ENCODE results near the gene RUNX1. TPM values are rescaled to one million over a fixed set of nuclear protein-coding genes. Genes with fewer than 3 reads are reported as not detected.

Gene RUNX1
- total and polyA plus RNA-seq, 4 experiments from 2014 or later, result 6.0 to 96.3 (median 56.4) TPM

GRCh38 chr21:34974162-34974981 lies 74.7 kb downstream of the RUNX1 start:
- H3K9me3 ChIP-seq (ENCODE audit: control insufficient read depth in 1 of 2, low read length in 2 of 2), result no peaks in the 10 kb centered on the region
- DNase-seq, result peak; percentile 74 to 81 (median 79)
- Mint-ChIP-seq H3K4me1 (peaks cover 72 to 94% (median 82%) of the 10 kb centered on the region in 4 donors), H3K4me3 (peak overlapping the region; percentile 38 to 92 (median 83)), H3K9me3 (no peaks in the 10 kb centered on the region), H3K27me3 (no peaks in the 10 kb centered on the region), H3K36me3 (peaks cover 15 to 18% of the 10 kb centered on the region in 2 donors), H3K27ac (peak overlapping the region; percentile 84 to 98 (median 93))
- peak overlapping the region in 1 of 2 donors; percentile 21 for H3K4me3 ChIP-seq (ENCODE audit: low read length in 2 of 2)
- CTCF ChIA-PET (ENCODE audit: partially characterized antibody), result interaction anchor here (0.5 to 3.3 kb wide), 14 partner anchors 9 to 229 kb away, joined by 3 to 16 read pairs (median 4); no protein-coding TSS in a partner anchor
- H3K27me3 ChIP-seq (ENCODE audit: insufficient read depth, low read length), result no peaks in the 10 kb centered on the region
- POLR2A ChIA-PET (ENCODE audit: partially characterized antibody), result interaction anchor here (0.6 to 6.2 kb wide), 16 partner anchors 10 to 253 kb away, joined by 3 to 46 read pairs (median 5); no protein-coding TSS in a partner anchor
- H3K36me3 ChIP-seq (ENCODE audit: insufficient read depth, low read length), result no peaks in the 10 kb centered on the region
- H3K27ac ChIP-seq (ENCODE audit: low read depth, low read length), result peak overlapping the region; percentile 37
- intact Hi-C loops (cut with micrococcal nuclease), result loop anchor here (1.0 to 2.0 kb wide), 6 partner anchors 9 to 86 kb away; partner anchors contain the start of gene RUNX1
- H3K4me1 ChIP-seq (ENCODE audit: insufficient read depth, low read length), result peaks cover 82% of the 10 kb centered on the region

- Histone ChIP-seq H3K9me3 (ENCODE audit: control insufficient read depth in 1 of 2, low read length in 2 of 2) (no peaks in the 10 kb centered on the region), H3K4me3 (ENCODE audit: low read length in 2 of 2) (peak overlapping the region in 1 of 2 donors; percentile 21), H3K27me3 (ENCODE audit: insufficient read depth, low read length) (no peaks in the 10 kb centered on the region), H3K36me3 (ENCODE audit: insufficient read depth, low read length) (no peaks in the 10 kb centered on the region), H3K27ac (ENCODE audit: low read depth, low read length) (peak overlapping the region; percentile 37), H3K4me1 (ENCODE audit: insufficient read depth, low read length) (peaks cover 84% of the 10 kb centered on the region)
- CTCF ChIA-PET (ENCODE audit: partially characterized antibody), result interaction anchor here (0.5 to 3.3 kb wide), 13 partner anchors 10 to 228 kb away, joined by 3 to 16 read pairs (median 5); no protein-coding TSS in a partner anchor
- peak overlapping the region; percentile 38 to 92 (median 83) for H3K4me3 Mint-ChIP-seq
- POLR2A ChIA-PET (ENCODE audit: partially characterized antibody), result interaction anchor here (0.6 to 6.2 kb wide), 13 partner anchors 10 to 253 kb away, joined by 3 to 46 read pairs (median 9); no protein-coding TSS in a partner anchor
- peaks cover 14 to 17% of the 10 kb centered on the region in 2 donors for H3K36me3 Mint-ChIP-seq
- peaks cover 74 to 94% (median 83%) of the 10 kb centered on the region in 4 donors for H3K4me1 Mint-ChIP-seq
- H3K27me3 Mint-ChIP-seq, result no peaks in the 10 kb centered on the region
- H3K27ac Mint-ChIP-seq, result peak overlapping the region; percentile 84 to 98 (median 93)
- intact Hi-C loops (cut with micrococcal nuclease), result loop anchor here (1.0 to 2.0 kb wide), 6 partner anchors 10 to 85 kb away; partner anchors contain the start of gene RUNX1
- H3K9me3 Mint-ChIP-seq, result no peaks in the 10 kb centered on the region
- no peak for DNase-seq
These were observed 75.4 kb downstream of the RUNX1 start for GRCh38 chr21:34973685-34974084.

- H3K27me3 Mint-ChIP-seq, result no peaks in the 10 kb centered on the region
- POLR2A ChIA-PET (ENCODE audit: partially characterized antibody), result interaction anchor here (1.2 to 6.2 kb wide), 4 partner anchors 12 to 80 kb away, joined by 4 to 46 read pairs (median 7); no protein-coding TSS in a partner anchor
- no peak overlapping the region for H3K4me3 ChIP-seq (ENCODE audit: low read length in 2 of 2)
- no peak for DNase-seq
- CTCF ChIA-PET (ENCODE audit: partially characterized antibody), result no interaction called here
- peak overlapping the region in 5 of 7 donors; percentile 40 to 84 (median 71) for H3K27ac Mint-ChIP-seq
- no peaks in the 10 kb centered on the region for H3K9me3 Mint-ChIP-seq
- H3K9me3 ChIP-seq (ENCODE audit: control insufficient read depth in 1 of 2, low read length in 2 of 2), result no peaks in the 10 kb centered on the region
- H3K27ac ChIP-seq (ENCODE audit: low read depth, low read length), result no peak overlapping the region
- H3K4me3 Mint-ChIP-seq, result peak overlapping the region in 5 of 8 donors; percentile 2 to 60 (median 22)
- intact Hi-C loops (cut with micrococcal nuclease), result no loop called here
- H3K36me3 ChIP-seq (ENCODE audit: insufficient read depth, low read length), result no peaks in the 10 kb centered on the region
- peaks cover 81 to 98% (median 91%) of the 10 kb centered on the region in 4 donors for H3K4me1 Mint-ChIP-seq
- H3K4me1 ChIP-seq (ENCODE audit: insufficient read depth, low read length), result peaks cover 96% of the 10 kb centered on the region
- peaks cover 16 to 22% of the 10 kb centered on the region in 2 donors for H3K36me3 Mint-ChIP-seq
- H3K27me3 ChIP-seq (ENCODE audit: insufficient read depth, low read length), result no peaks in the 10 kb centered on the region
These were observed 77.4 kb downstream of the RUNX1 start for GRCh38 chr21:34971656-34972055.

DNA sequence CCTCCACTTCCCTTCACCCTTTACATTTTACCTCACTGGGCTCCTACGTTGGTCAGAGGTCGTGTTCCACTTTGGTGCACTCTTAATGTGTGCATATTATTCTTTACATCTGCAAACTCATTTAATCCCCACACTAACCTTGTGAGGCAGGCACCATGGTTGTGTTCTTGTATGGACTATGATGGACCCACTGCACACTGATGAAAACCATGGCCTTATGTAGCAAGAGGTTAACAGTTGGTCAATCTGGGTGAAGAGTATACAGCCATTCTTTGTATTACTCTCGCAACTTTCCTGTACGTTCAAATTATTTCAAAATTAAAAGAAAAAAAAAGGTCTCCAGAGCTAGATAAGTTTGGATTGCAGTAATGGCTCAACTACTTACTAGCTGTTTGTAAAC lies 78.5 kb downstream of the RUNX1 start:
- H3K27ac Mint-ChIP-seq, result peak overlapping the region in 6 of 7 donors; percentile 5 to 86 (median 70)
- CTCF ChIA-PET (ENCODE audit: partially characterized antibody), result no interaction called here

GRCh38 chr21:34970167-34970500 lies 79.0 kb downstream of the RUNX1 start:
- peak overlapping the region in 6 of 7 donors; percentile 24 to 86 (median 79) for H3K27ac Mint-ChIP-seq
- H3K4me1 Mint-ChIP-seq, result peaks cover 79 to 100% (median 90%) of the 10 kb centered on the region in 4 donors
- H3K9me3 Mint-ChIP-seq, result no peaks in the 10 kb centered on the region
- peak overlapping the region in 6 of 8 donors; percentile 29 to 88 (median 72) for H3K4me3 Mint-ChIP-seq
- no peaks in the 10 kb centered on the region for H3K27me3 ChIP-seq (ENCODE audit: insufficient read depth, low read length)
- DNase-seq, result no peak
- H3K27ac ChIP-seq (ENCODE audit: low read depth, low read length), result no peak overlapping the region
- no peaks in the 10 kb centered on the region for H3K9me3 ChIP-seq (ENCODE audit: control insufficient read depth in 1 of 2, low read length in 2 of 2)
- no peak overlapping the region for H3K4me3 ChIP-seq (ENCODE audit: low read length in 2 of 2)
- peaks cover 12 to 27% of the 10 kb centered on the region in 2 donors for H3K36me3 Mint-ChIP-seq
- peaks cover 93% of the 10 kb centered on the region for H3K4me1 ChIP-seq (ENCODE audit: insufficient read depth, low read length)
- intact Hi-C loops (cut with micrococcal nuclease), result no loop called here
- CTCF ChIA-PET (ENCODE audit: partially characterized antibody), result no interaction called here
- H3K27me3 Mint-ChIP-seq, result no peaks in the 10 kb centered on the region
- H3K36me3 ChIP-seq (ENCODE audit: insufficient read depth, low read length), result peaks cover 5% of the 10 kb centered on the region
- POLR2A ChIA-PET (ENCODE audit: partially characterized antibody), result interaction anchor here (1.1 to 6.2 kb wide), 4 partner anchors 14 to 257 kb away, joined by 3 to 46 read pairs (median 4); no protein-coding TSS in a partner anchor

More for the DNA sequence above, 78.5 kb downstream of the RUNX1 start:
- H3K27me3 Mint-ChIP-seq, result no peaks in the 10 kb centered on the region
- peaks cover 79 to 100% (median 92%) of the 10 kb centered on the region in 4 donors for H3K4me1 Mint-ChIP-seq
- Histone ChIP-seq H3K4me1 (ENCODE audit: insufficient read depth, low read length) (peaks cover 94% of the 10 kb centered on the region), H3K9me3 (ENCODE audit: control insufficient read depth in 1 of 2, low read length in 2 of 2) (no peaks in the 10 kb centered on the region), H3K4me3 (ENCODE audit: low read length in 2 of 2) (no peak overlapping the region), H3K27me3 (ENCODE audit: insufficient read depth, low read length) (no peaks in the 10 kb centered on the region), H3K27ac (ENCODE audit: low read depth, low read length) (no peak overlapping the region), H3K36me3 (ENCODE audit: insufficient read depth, low read length) (peaks cover 3% of the 10 kb centered on the region)
- intact Hi-C loops (cut with micrococcal nuclease), result no loop called here
- H3K4me3 Mint-ChIP-seq, result peak overlapping the region in 3 of 8 donors; percentile 12 to 65 (median 20)
- POLR2A ChIA-PET (ENCODE audit: partially characterized antibody), result interaction anchor here (1.2 to 6.2 kb wide), 4 partner anchors 13 to 81 kb away, joined by 4 to 46 read pairs (median 7); no protein-coding TSS in a partner anchor
- H3K9me3 Mint-ChIP-seq, result no peaks in the 10 kb centered on the region
- peaks cover 11 to 26% of the 10 kb centered on the region in 2 donors for H3K36me3 Mint-ChIP-seq
- DNase-seq, result no peak

DNA sequence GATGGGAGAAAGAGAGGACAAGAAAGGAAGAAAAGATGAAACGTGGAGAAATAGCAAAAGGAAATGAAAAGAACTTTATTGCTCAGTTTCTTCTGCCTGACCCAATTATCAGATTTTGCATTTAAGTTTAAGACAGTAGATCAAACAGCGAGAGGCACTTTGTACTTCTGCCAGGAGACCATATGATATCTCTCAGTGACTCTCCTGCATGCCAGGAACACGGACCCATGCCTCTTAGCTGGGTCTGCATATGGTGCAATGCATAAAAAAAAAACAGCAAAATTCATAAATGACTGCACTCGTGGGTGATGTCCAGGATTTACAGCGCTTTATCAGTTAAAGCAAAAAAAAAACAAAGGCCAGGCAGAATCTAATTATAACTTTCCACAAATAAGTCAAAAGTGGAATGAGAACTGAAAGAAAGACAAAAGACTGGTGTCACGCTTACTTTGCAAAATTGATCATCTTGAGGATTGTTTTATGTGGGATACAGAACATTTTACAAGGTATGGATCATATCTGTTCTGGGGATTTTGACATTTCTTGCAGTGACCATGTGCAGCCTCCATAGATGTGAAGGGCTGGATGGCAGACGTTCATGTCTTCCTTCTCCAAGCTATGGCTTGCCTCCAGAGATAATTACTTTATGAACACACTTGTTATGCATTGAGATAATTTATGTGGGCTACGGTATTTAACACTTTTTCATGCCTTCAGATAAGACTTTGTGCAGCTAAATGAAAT lies 79.5 kb downstream of the RUNX1 start:
- Mint-ChIP-seq H3K9me3 (no peaks in the 10 kb centered on the region), H3K4me1 (peaks cover 80 to 100% (median 91%) of the 10 kb centered on the region in 4 donors), H3K27ac (peak overlapping the region; percentile 61 to 94 (median 86)), H3K27me3 (no peaks in the 10 kb centered on the region), H3K36me3 (peaks cover 18 to 32% of the 10 kb centered on the region in 2 donors), H3K4me3 (peak overlapping the region; percentile 49 to 88 (median 72))
- Histone ChIP-seq H3K27me3 (ENCODE audit: insufficient read depth, low read length) (no peaks in the 10 kb centered on the region), H3K27ac (ENCODE audit: low read depth, low read length) (peak overlapping the region; percentile 41), H3K4me1 (ENCODE audit: insufficient read depth, low read length) (peaks cover 93% of the 10 kb centered on the region), H3K36me3 (ENCODE audit: insufficient read depth, low read length) (peaks cover 5% of the 10 kb centered on the region), H3K9me3 (ENCODE audit: control insufficient read depth in 1 of 2, low read length in 2 of 2) (no peaks in the 10 kb centered on the region), H3K4me3 (ENCODE audit: low read length in 2 of 2) (peak overlapping the region in 1 of 2 donors; percentile 11)
- ChIA-PET CTCF (ENCODE audit: partially characterized antibody) (no interaction called here), POLR2A (ENCODE audit: partially characterized antibody) (interaction anchor here (1.1 to 2.2 kb wide), 4 partner anchors 14 to 257 kb away, joined by 3 to 9 read pairs (median 4); no protein-coding TSS in a partner anchor)
- no peak for DNase-seq
- intact Hi-C loops (cut with micrococcal nuclease), result loop anchor here (2.0 kb wide), 1 partner anchor 17 kb away; no protein-coding TSS in a partner anchor
